ENCODE measurements around the gene STK36. TPM values are rescaled to one million over a fixed set of nuclear protein-coding genes. Genes with fewer than 3 reads are reported as not detected.

The STK36 gene
- polyA plus RNA-seq, 2 of the 4 experiments (the other 2 are of a cell fraction) = 20.6 to 29.9 TPM

GRCh38 chr2:218701806-218702205 is 29.9 kb downstream of the STK36 start:
- H3K4me1 ChIP-seq = no peaks in the 10 kb centered on the region
- no peak overlapping the region for H3K4me2 ChIP-seq
- H3K4me3 ChIP-seq = no peak overlapping the region
- ATAC-seq (no peak), FAIRE-seq (no peak), DNase-seq (ENCODE audit: low read depth in 1 of 2, low spot score in 1 of 2) (no peak)
- 76% methylated on average over 2 of the region's 2 CpGs for WGBS (ENCODE audit: missing lambda C conversion rate)
- TF ChIP-seq ELK1 (IDR thresholded peaks at IDR 0.05; ENCODE audit: low read depth, low read length) (no peak), NFE2L2 (conservative IDR thresholded peaks at IDR 0.05; ENCODE audit: low read length) (no peak), CHD2 (IDR thresholded peaks at IDR 0.05; ENCODE audit: low read length, partially characterized antibody) (no peak), ZC3H11A (IDR thresholded peaks at IDR 0.05) (no peak), RNF2 (IDR thresholded peaks at IDR 0.05; ENCODE audit: borderline replicate concordance, low read depth) (no peak), FOXS1 (CRISPR knock-in tag; IDR thresholded peaks at IDR 0.05) (no peak), HDAC2 (IDR thresholded peaks at IDR 0.05) (no peak), HOXA7 (CRISPR knock-in tag; IDR thresholded peaks at IDR 0.05) (no peak), RCOR1 (IDR thresholded peaks at IDR 0.05; ENCODE audit: low read depth, low read length) (no peak), PBX3 (IDR thresholded peaks at IDR 0.05) (no peak), GATA3 (IDR thresholded peaks at IDR 0.05; ENCODE audit: borderline replicate concordance) (no peak), CHD4 (IDR thresholded peaks at IDR 0.05; ENCODE audit: borderline replicate concordance) (no peak), HOXB5 (CRISPR knock-in tag; IDR thresholded peaks at IDR 0.05) (no peak), CTCF (IDR thresholded peaks at IDR 0.05) (no peak), POLR2AphosphoS2 (conservative IDR thresholded peaks at IDR 0.05; ENCODE audit: low read length) (no peak), HES2 (IDR thresholded peaks at IDR 0.05) (no peak), MAZ (IDR thresholded peaks at IDR 0.05; ENCODE audit: borderline replicate concordance, low read depth, low read length) (no peak), ATOH8 (CRISPR knock-in tag; IDR thresholded peaks at IDR 0.05; ENCODE audit: low read depth) (no peak), ZFP36 (IDR thresholded peaks at IDR 0.05; ENCODE audit: borderline replicate concordance, partially characterized antibody) (no peak)
- CTCF ChIA-PET = interaction anchor here (0.9 to 1.7 kb wide), 8 partner anchors 8 to 301 kb away, joined by 3 to 14 read pairs (median 5); partner anchors contain the start of gene TTLL4
- H3K9me3 ChIP-seq = no peaks in the 10 kb centered on the region
- H3K27ac ChIP-seq = no peak overlapping the region
- POLR2A ChIA-PET = no interaction called here

- no peak overlapping the region for H3K4me3 ChIP-seq
- H3K4me1 ChIP-seq = no peaks in the 10 kb centered on the region
- ATAC-seq = no peak
- 68% methylated on average over 4 of the region's 4 CpGs for WGBS (ENCODE audit: missing lambda C conversion rate)
- no peak for DNase-seq (ENCODE audit: low read depth in 1 of 2, low spot score in 1 of 2)
- H3K4me2 ChIP-seq = no peak overlapping the region
- POLR2A ChIA-PET = no interaction called here
- H3K27ac ChIP-seq = no peak overlapping the region
- CTCF ChIA-PET = interaction anchor here (1.1 to 2.6 kb wide), 5 partner anchors 16 to 299 kb away, joined by 3 to 11 read pairs (median 4); no protein-coding TSS in a partner anchor
- FAIRE-seq = no peak
- no peaks in the 10 kb centered on the region for H3K9me3 ChIP-seq
- TF ChIP-seq NFE2L2 (conservative IDR thresholded peaks at IDR 0.05; ENCODE audit: low read length) = no peak
- TF ChIP-seq NPAS2 (CRISPR knock-in tag; IDR thresholded peaks at IDR 0.05; ENCODE audit: borderline replicate concordance) = no peak
- no peak for TF ChIP-seq POLR2AphosphoS2 (conservative IDR thresholded peaks at IDR 0.05; ENCODE audit: low read length)
- TF ChIP-seq GATA3 (IDR thresholded peaks at IDR 0.05; ENCODE audit: borderline replicate concordance) = no peak
- no peak for TF ChIP-seq RAD21 (conservative IDR thresholded peaks at IDR 0.05 in 1 of 2, IDR thresholded peaks at IDR 0.05 in 1 of 2)
- TF ChIP-seq SMC3 (IDR thresholded peaks at IDR 0.05) = no peak
- TF ChIP-seq BHLHE40 (IDR thresholded peaks at IDR 0.05; ENCODE audit: low read depth, low read length) = no peak
- no peak for TF ChIP-seq E2F6 (IDR thresholded peaks at IDR 0.05; ENCODE audit: borderline replicate concordance, low read depth)
- TF ChIP-seq RNF2 (IDR thresholded peaks at IDR 0.05; ENCODE audit: borderline replicate concordance, low read depth) = no peak
- TF ChIP-seq CTCF (IDR thresholded peaks at IDR 0.05) = no peak
- no peak for TF ChIP-seq EHMT2 (IDR thresholded peaks at IDR 0.05; ENCODE audit: low read depth)
- TF ChIP-seq FOSL2 (IDR thresholded peaks at IDR 0.05) = no peak
- no peak for TF ChIP-seq FOSL2 (CRISPR knock-in tag; IDR thresholded peaks at IDR 0.05)
- no peak for TF ChIP-seq FOSB (CRISPR knock-in tag; IDR thresholded peaks at IDR 0.05)
- TF ChIP-seq TP53 (CRISPR knock-in tag; IDR thresholded peaks at IDR 0.05) = no peak
- no peak for TF ChIP-seq KDM5A (IDR thresholded peaks at IDR 0.05)
These were observed 31.5 kb downstream of the STK36 start for GRCh38 chr2:218703341-218703740.
